Measurements from ENCODE around the gene MAPK11. TPM values are rescaled to one million over a fixed set of nuclear protein-coding genes. Genes with fewer than 3 reads are reported as not detected.
A peak's percentile ranks its signal among the peaks of the same experiment; 100 is the strongest.

The MAPK11 gene
- total RNA-seq, 1 donor = 1.3 TPM

- Histone ChIP-seq H3K4me1 (ENCODE audit: insufficient read depth, low read length) (peaks cover 4% of the 10 kb centered on the region), H3K27me3 (ENCODE audit: insufficient read depth, low read length) (peaks cover 8% of the 10 kb centered on the region), H3K9me3 (ENCODE audit: low read depth, low read length) (no peaks in the 10 kb centered on the region), H3K4me3 (ENCODE audit: low read length) (no peak overlapping the region)
Observed at GRCh38 chr22:50257451-50258360, 12.5 kb downstream of the MAPK11 start.

DNA sequence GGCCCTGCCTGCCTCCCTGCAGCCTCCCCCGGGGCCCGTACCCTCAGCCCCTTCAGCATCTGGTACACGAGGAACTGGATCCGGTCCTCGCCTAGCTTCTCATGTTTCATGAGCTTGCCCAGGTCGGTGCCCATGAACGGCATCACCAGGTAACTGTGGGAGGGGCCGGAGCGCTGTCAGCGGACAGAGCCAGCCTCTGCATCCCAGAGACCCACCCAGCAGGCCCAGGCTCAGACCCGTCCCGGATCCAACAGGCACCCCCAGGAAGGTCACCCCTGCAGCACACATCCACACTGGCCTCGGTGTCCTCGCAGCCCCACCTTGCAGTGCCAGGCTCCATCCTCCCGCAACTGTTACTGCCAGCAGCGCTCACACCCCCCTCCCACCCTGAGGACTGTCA, 13.1 kb downstream of the MAPK11 start:
- H3K9me3 ChIP-seq (ENCODE audit: low read depth, low read length) = no peaks in the 10 kb centered on the region
- H3K4me1 ChIP-seq (ENCODE audit: insufficient read depth, low read length) = peaks cover 3% of the 10 kb centered on the region
- peaks cover 4% of the 10 kb centered on the region for H3K27me3 ChIP-seq (ENCODE audit: insufficient read depth, low read length)
- H3K4me3 ChIP-seq (ENCODE audit: low read length) = no peak overlapping the region

- Histone ChIP-seq H3K4me1 (ENCODE audit: insufficient read depth, low read length) (peaks cover 8% of the 10 kb centered on the region), H3K9me3 (ENCODE audit: low read depth, low read length) (no peaks in the 10 kb centered on the region), H3K27me3 (ENCODE audit: insufficient read depth, low read length) (peaks cover 3% of the 10 kb centered on the region), H3K4me3 (ENCODE audit: low read length) (no peak overlapping the region)
Observed at GRCh38 chr22:50256258-50256862, 13.8 kb downstream of the MAPK11 start.

GRCh38 chr22:50255607-50256006, 14.6 kb downstream of the MAPK11 start:
- Histone ChIP-seq H3K4me1 (ENCODE audit: insufficient read depth, low read length) (peaks cover 11% of the 10 kb centered on the region), H3K9me3 (ENCODE audit: low read depth, low read length) (no peaks in the 10 kb centered on the region), H3K4me3 (ENCODE audit: low read length) (no peak overlapping the region), H3K27me3 (ENCODE audit: insufficient read depth, low read length) (peaks cover 2% of the 10 kb centered on the region)

DNA sequence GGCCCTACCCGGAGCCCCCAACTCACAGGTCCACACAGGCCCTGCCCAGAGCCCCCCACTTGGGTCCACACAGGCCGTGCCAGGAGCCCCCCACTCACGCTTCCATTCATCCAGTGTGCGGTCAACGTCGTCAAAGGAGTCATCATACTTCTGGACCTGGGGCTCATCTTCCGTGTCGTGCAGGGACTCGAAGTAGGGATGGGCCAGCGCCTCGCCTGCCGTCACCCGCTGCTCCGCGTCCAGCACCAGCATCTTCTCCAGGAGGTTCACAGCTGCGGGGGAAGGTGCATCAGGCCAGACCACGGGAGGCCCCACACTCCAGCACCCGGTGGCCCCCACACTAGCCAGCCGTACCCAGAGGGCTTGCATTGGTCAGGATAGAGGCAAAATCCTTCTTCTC, 15.1 kb downstream of the MAPK11 start:
- Histone ChIP-seq H3K4me1 (ENCODE audit: insufficient read depth, low read length) (peaks cover 16% of the 10 kb centered on the region), H3K4me3 (ENCODE audit: low read length) (no peak overlapping the region), H3K9me3 (ENCODE audit: low read depth, low read length) (no peaks in the 10 kb centered on the region), H3K27me3 (ENCODE audit: insufficient read depth, low read length) (no peaks in the 10 kb centered on the region)

DNA sequence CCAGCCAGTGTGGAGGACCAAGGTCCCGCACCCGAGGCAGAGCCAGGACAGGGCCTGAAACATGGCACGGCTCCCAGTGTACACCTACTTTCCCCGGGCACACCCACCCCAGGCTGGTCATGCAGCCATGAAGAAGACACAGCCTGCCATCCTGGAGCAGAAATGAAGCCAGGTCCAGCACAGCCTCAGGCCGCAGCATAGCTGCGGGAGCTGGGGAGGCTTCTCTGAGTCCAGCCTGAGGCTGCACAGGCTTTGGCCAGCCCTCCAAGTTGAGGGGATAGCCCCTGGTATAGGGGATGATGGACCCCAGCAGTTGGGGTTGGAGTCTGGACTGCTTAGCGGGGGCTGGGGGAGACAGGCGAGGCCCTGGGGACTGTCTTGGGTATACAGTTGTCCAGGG, 16.2 kb downstream of the MAPK11 start:
- H3K4me1 ChIP-seq (ENCODE audit: insufficient read depth, low read length) = peaks cover 25% of the 10 kb centered on the region
- H3K9me3 ChIP-seq (ENCODE audit: low read depth, low read length) = no peaks in the 10 kb centered on the region
- H3K27me3 ChIP-seq (ENCODE audit: insufficient read depth, low read length) = no peaks in the 10 kb centered on the region
- H3K4me3 ChIP-seq (ENCODE audit: low read length) = no peak overlapping the region

DNA sequence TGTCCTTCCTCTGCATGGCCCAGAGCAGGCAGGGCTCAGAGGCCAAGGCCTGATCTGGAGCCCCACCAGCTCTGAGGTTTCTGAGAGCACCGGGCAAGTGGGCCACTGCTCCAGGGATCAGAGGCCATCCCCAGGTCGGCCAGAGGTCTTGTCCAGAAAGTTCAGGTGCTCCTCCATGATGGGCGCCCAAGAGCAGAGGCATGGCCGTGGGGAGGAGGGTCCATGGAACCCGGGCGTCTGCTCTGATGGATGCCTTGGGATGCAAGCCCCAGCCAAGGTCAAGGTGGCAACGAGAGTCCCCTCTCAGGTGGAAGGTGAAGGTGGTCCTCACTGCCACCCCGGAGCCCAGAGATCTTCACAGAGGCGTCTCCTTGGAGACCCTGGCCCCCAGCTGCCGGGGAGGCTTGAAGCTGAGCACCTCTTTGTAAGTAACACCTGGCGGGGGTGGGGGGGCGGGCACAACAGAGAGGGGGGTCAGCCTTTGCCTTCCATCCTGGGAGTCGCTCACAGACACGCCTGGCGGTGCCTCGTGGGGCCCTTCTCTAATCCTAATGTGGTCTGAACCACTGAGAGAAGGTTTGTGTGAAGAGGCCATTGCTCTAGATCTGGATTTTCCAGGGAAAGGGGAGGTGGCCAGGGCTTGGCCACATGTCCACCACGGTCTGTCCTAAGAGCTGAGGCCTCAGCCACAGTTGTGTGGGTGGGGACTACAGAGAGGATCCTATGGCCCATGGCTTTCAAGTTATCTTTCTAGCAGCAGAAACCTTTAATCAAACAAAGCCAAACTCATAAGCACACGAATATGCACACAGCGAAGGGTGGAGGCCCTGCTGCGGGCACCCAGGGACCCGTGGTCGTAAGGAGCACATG, 16.9 kb downstream of the MAPK11 start:
- H3K9me3 ChIP-seq (ENCODE audit: low read depth, low read length) = no peaks in the 10 kb centered on the region
- H3K4me1 ChIP-seq (ENCODE audit: insufficient read depth, low read length) = peaks cover 30% of the 10 kb centered on the region
- no peak overlapping the region for H3K4me3 ChIP-seq (ENCODE audit: low read length)
- H3K27me3 ChIP-seq (ENCODE audit: insufficient read depth, low read length) = no peaks in the 10 kb centered on the region

GRCh38 chr22:50252082-50253045, 17.8 kb downstream of the MAPK11 start:
- Histone ChIP-seq H3K27me3 (ENCODE audit: insufficient read depth, low read length) (no peaks in the 10 kb centered on the region), H3K9me3 (ENCODE audit: low read depth, low read length) (no peaks in the 10 kb centered on the region), H3K4me3 (ENCODE audit: low read length) (no peak overlapping the region), H3K4me1 (ENCODE audit: insufficient read depth, low read length) (peaks cover 39% of the 10 kb centered on the region)

DNA sequence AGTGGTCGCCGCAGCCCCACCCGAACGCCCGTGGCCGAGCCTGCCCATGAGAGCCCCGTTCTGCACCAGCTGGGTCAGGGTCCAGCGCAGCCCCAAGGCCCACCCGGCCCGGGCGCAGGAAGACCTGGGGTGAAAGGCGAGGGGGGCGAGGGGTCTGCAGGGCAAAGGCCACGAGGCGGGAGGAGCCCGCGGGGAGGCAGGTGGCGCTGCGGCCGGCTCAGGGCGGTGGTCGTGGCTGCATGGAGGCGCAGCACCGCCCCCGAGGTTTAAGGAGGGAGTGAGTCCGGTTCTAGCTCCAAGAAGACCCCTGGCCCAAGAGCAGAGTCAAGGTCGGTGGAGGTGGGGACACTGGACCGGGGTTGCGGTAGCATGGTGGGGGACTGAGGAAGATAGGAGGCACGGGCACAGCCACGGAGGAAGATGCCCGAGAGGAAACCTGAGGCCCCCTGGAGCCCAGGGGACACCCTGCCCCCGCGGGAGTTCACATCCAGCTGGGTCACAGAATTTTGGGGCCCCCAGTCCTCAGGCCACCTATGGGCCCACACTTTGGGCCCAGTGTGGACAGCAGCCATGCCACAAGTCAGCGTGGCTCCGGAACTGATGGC, 18.6 kb downstream of the MAPK11 start:
- Histone ChIP-seq H3K4me1 (ENCODE audit: insufficient read depth, low read length) (peaks cover 40% of the 10 kb centered on the region), H3K4me3 (ENCODE audit: low read length) (peak overlapping the region; percentile 60), H3K9me3 (ENCODE audit: low read depth, low read length) (no peaks in the 10 kb centered on the region)

DNA sequence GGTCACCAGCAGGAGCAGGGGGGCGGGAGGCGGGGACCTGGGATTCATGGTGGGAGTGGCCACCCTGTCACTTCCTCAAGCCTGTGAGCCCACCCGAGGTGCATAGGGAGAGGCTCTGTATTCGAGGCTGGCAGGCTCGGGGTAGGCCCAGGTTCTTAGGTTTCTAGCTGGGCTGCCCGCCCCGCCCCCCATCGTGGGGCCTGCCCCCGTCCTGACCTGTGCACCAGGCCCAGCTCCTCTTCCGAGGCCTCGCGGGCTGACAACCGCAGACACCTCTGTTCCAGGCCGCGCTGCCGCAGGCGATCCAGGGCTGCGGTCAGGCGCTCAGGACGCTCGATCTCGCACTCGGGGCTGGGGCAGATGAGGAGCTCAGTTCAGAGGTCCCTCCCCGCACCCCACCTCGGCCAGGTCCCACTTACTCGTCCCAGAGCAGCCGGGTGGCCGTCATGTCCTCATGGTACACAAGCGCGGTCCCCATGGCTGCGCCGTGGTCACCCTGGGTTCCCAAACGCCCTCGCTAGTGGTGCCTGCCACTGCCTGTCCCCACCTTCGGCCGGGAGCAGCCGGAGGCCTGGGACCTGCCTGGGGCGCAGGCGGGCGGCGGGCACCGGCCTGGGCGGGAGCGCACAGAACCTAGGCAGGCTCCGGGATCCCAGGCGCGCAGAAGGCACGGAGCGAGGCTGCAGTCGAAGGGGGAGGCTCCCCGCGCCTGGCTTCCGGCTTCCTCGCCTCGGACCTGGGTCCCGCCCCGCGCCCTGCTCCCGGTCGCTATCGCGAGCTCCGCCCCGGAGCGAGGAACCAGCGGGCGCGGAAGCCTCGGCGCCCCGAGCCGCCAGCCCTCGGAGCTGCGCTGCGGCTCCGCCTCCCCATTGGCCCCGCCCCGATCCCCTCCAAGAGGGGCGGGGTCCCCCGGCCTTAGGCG, 19.4 kb downstream of the MAPK11 start, which contains the start of gene HDAC10:
TSS of gene HDAC10 (minus strand) at position 711 of the 922 bp plus-strand sequence. CDS start at position 478, 233 bp downstream.
- Histone ChIP-seq H3K9me3 (ENCODE audit: low read depth, low read length) (no peaks in the 10 kb centered on the region), H3K4me3 (ENCODE audit: low read length) (peak within 1 kb of the TSS; percentile 60), H3K4me1 (ENCODE audit: insufficient read depth, low read length) (peaks cover 45% of the 10 kb centered on the region), H3K27me3 (ENCODE audit: insufficient read depth, low read length) (no peaks in the 10 kb centered on the region)

More for the DNA sequence above, 18.6 kb downstream of the MAPK11 start:
- no peaks in the 10 kb centered on the region for H3K27me3 ChIP-seq (ENCODE audit: insufficient read depth, low read length)

DNA sequence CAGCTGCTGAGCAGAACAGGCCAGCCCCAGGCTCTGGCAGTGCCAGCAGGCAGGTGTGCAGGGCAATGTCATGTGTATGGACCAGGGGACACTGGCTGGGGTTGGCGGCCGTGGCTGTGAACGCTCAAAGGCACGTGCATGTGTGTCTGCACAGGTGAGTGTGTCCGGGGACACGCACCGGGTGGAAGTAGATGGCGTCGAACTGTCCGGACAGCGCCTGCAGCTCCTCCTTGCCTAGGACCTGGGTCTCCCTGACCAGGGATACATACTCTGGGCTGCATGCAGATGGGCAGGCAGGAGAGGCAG, 20.0 kb downstream of the MAPK11 start:
- peaks cover 50% of the 10 kb centered on the region for H3K4me1 ChIP-seq (ENCODE audit: insufficient read depth, low read length)
- no peaks in the 10 kb centered on the region for H3K27me3 ChIP-seq (ENCODE audit: insufficient read depth, low read length)
- H3K4me3 ChIP-seq (ENCODE audit: low read length) = peak overlapping the region; percentile 60
- no peaks in the 10 kb centered on the region for H3K9me3 ChIP-seq (ENCODE audit: low read depth, low read length)

DNA sequence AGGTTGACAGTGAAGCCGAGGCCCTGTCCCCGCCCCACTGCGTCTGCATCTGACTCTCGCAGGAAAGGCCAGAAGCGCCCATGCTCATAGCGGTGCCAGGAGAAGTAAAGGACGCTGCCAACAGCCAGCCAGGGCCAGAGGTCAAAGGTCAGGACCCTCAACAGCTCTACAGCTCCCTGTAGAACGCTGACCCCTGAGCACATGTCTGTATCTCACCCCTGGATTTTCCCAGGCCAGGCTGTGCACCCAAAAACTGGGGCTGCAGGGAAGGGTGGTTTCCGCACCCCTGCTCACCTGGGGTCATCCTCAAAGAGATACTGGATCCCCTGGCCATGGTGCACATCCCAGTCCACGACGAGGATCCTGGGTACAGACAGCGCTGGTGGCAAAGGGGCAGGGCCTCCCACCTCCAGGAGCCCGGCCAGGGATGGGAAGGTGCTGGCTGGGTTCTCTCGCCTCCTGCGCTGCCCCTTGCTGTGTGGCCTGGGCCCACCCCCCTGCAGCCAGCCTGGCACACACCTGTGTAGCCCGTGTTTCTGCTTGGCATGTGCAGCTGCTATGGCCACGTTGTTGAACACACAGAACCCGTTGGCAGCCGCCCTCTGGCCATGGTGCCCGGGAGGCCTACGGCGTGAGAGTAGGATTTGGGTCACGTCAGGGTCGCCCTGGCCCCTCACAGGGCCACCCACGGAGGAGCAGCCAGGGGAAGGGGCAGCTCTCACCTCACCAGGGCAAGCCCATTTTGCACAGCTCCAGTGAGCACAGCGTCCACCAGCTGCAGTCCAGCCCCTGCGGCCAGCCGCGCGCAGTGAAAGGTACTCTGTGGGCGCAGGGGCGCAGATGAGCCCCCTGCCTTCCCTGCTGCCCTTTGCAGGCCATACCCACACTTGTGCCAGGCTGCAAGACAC, 20.6 kb downstream of the MAPK11 start:
- Histone ChIP-seq H3K4me3 (ENCODE audit: low read length) (no peak overlapping the region), H3K4me1 (ENCODE audit: insufficient read depth, low read length) (peaks cover 50% of the 10 kb centered on the region), H3K27me3 (ENCODE audit: insufficient read depth, low read length) (no peaks in the 10 kb centered on the region), H3K9me3 (ENCODE audit: low read depth, low read length) (no peaks in the 10 kb centered on the region)

All from mononuclear cell (primary cell).